WERI-Rb-1 (cell line): ENCODE measurements around the gene VEGFC.

Source experiments
- DNase-seq: peaks from one replicate; pipeline ENCODE4 v3.0.0-alpha.2; 2020
- H3K27ac ChIP-seq: fragments of 250-450 bp; sonication (Bioruptor Pico); 2 replicates; pipeline ENCODE4 v1.5.1; 2020; ENCODE audit warnings: mild to moderate bottlenecking, moderate library complexity
- H3K27me3 ChIP-seq: fragments of 250-450 bp; sonication (Bioruptor Pico); 2 replicates; pipeline ENCODE4 v1.5.1; 2021; ENCODE audit warnings: mild to moderate bottlenecking, low read depth, moderate library complexity; ENCODE audit not compliant: insufficient read depth, severe bottlenecking
- H3K36me3 ChIP-seq: fragments of 250-450 bp; sonication (Bioruptor Pico); 2 replicates; pipeline ENCODE4 v1.5.1; 2020; ENCODE audit warnings: mild to moderate bottlenecking, moderate library complexity
- H3K4me3 ChIP-seq: 2 replicates; pipeline ENCODE4 v1.5.1; 2011; ENCODE audit warnings: low read depth, mild to moderate bottlenecking, control low read depth, low read length
- H3K9me3 ChIP-seq: fragments of 250-450 bp; sonication (Bioruptor Pico); 2 replicates; pipeline ENCODE4 v1.5.1; 2021; ENCODE audit warnings: mild to moderate bottlenecking, moderate library complexity; ENCODE audit not compliant: severe bottlenecking
- TF ChIP-seq, protein P1 (sequence below): IDR thresholded peaks from 2 replicates; pipeline ENCODE4 v1.5.1; 2011; ENCODE audit warnings: low read depth, mild to moderate bottlenecking, control low read depth, inconsistent platforms, low read length

Gene VEGFC

DNA sequence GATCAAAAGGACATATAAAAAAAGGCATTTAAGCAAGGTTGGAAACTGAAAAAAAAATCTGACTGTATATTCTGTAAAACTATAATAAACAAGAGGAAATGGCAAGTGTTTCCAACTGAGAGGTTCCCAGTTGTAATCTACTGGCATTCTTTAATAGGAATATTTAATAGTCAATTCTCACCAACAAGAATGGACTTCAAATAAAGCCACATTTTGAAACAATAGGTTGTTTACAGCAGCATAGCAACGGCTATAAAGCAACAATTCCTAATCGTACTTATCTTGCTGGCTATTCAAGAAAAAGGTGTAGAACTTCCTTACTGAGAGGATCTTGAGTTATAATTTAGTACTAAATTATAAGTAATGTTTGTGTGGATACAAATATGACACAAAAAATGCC is 75.5 kb downstream of the VEGFC start:
- no peak for DNase-seq
- Histone ChIP-seq H3K4me3 (no peak overlapping the region), H3K27ac (no peak overlapping the region), H3K9me3 (no peaks in the 10 kb centered on the region), H3K36me3 (no peaks in the 10 kb centered on the region), H3K27me3 (no peaks in the 10 kb centered on the region)
- TF ChIP-seq, protein P1, sequence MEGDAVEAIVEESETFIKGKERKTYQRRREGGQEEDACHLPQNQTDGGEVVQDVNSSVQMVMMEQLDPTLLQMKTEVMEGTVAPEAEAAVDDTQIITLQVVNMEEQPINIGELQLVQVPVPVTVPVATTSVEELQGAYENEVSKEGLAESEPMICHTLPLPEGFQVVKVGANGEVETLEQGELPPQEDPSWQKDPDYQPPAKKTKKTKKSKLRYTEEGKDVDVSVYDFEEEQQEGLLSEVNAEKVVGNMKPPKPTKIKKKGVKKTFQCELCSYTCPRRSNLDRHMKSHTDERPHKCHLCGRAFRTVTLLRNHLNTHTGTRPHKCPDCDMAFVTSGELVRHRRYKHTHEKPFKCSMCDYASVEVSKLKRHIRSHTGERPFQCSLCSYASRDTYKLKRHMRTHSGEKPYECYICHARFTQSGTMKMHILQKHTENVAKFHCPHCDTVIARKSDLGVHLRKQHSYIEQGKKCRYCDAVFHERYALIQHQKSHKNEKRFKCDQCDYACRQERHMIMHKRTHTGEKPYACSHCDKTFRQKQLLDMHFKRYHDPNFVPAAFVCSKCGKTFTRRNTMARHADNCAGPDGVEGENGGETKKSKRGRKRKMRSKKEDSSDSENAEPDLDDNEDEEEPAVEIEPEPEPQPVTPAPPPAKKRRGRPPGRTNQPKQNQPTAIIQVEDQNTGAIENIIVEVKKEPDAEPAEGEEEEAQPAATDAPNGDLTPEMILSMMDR: no peak

DNA sequence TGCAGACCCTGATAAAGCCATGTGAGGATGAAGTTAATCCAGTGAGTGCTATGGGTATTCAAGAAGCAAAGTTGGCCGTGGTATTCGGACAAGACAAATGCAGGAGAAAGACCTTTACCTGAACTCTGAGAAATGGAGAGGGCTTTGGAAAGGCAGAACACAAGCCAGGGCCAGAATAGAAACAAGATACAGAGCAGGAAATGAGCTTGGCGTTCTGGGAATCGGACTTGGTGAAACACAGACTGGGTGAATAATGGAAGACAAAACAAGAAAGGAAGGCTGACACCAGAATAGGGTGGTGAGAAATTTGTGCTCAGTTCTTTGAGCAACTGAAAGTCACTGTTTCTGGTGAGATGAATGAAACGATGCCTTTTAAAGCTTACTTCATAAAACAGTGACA is 83.3 kb downstream of the VEGFC start:
- Histone ChIP-seq H3K27me3 (no peaks in the 10 kb centered on the region), H3K9me3 (no peaks in the 10 kb centered on the region), H3K36me3 (no peaks in the 10 kb centered on the region), H3K27ac (no peak overlapping the region), H3K4me3 (no peak overlapping the region)
- DNase-seq: no peak
- TF ChIP-seq, protein P1: no peak

DNA sequence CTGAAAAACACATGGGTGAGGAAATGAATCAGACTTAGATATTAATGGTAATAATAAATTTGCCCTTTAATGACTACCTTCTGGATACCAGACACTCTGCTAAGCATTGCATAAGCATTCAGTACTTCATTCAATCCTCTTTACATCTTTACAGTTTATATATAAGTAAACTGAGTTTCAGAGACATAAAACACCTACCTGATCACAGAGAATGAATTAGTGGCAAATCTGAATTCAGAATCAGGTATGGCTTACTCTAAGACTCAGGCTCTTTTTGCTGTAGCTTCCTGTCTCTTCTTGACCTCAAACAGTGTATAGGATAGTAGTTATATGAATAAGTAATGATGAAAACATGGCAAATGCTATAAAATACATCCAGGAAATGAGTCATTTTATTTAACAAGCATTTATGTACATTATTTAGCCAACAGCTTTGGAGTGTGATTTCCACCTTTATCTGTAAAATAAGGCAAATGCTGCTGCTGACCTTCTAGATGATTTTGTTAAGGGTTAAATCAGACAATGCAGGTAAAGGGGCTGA is 83.9 kb downstream of the VEGFC start:
- Histone ChIP-seq H3K27ac (no peak overlapping the region), H3K27me3 (no peaks in the 10 kb centered on the region), H3K4me3 (no peak overlapping the region), H3K36me3 (no peaks in the 10 kb centered on the region), H3K9me3 (no peaks in the 10 kb centered on the region)
- TF ChIP-seq, protein P1: no peak
- no peak for DNase-seq

DNA sequence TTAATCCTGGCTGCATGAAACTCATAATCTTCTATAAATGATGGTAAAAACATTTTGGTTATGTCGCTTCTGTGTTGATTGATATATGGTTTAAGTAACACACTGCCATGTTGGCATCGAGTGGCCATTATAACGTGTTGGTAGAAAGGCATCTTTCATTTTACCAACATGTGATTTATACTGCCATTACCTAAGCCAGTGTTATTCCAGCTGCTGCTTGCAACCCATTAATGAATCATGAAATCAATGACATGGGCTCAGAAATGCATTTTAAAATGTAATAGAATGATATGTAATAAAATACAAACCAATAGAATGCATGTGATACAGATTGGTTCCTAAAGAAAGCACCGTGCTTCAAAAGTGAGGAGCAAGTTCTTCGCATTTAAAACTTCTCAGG is 102.0 kb downstream of the VEGFC start:
- Histone ChIP-seq H3K36me3 (no peaks in the 10 kb centered on the region), H3K27me3 (no peaks in the 10 kb centered on the region), H3K4me3 (no peak overlapping the region), H3K27ac (no peak overlapping the region), H3K9me3 (no peaks in the 10 kb centered on the region)
- no peak for DNase-seq
- TF ChIP-seq, protein P1: no peak

DNA sequence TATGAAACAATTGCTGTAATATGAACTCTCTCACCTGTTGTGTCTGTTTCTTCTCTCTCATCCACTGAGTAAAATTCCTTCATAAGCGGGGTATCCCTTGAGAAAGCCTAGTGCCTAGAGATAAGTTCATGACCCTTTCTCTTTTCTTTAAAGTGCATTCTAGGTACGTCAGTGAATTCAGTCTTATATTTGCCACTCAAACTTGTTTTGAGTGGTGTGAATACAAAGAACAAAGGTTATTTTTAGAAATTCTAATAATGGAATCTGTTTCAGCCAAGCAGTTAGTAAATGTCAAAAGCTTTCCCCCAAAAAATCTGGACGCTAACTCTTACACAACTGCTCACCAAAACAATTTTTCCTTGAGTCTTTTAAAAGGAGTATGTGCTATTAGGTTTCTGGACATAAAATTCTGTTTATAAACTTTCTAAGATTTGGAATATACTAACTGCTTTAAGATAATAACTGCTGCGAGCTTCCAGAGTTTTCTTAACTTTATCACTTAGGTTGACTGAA is 112.0 kb downstream of the VEGFC start:
- Histone ChIP-seq H3K36me3 (no peaks in the 10 kb centered on the region), H3K27me3 (no peaks in the 10 kb centered on the region), H3K4me3 (no peak overlapping the region), H3K27ac (no peak overlapping the region), H3K9me3 (no peaks in the 10 kb centered on the region)
- TF ChIP-seq, protein P1: no peak
- no peak for DNase-seq

DNA sequence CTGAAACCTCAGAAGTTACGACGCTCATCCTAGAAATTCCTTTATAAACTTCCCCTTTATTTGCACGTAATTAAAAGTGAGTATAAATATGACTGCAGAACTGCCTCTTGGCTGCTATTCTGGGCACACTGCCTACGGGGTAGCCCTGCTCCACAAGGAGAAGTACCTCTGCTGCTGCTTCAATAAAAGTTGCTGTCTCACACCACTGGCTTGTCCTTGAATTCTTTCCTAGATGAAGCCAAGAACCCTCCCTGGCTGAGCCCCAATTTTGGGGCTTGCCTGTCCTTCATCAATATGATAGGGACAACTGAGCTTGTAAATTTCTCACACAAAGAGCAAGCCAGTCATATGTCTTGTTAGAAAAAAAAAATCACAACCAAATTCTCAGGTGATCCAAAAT is 115.8 kb downstream of the VEGFC start:
- H3K27me3 ChIP-seq: no peaks in the 10 kb centered on the region
- H3K27ac ChIP-seq: no peak overlapping the region
- H3K9me3 ChIP-seq: no peaks in the 10 kb centered on the region
- TF ChIP-seq, protein P1: no peak
- DNase-seq: no peak
- H3K36me3 ChIP-seq: no peaks in the 10 kb centered on the region
- H3K4me3 ChIP-seq: no peak overlapping the region
